TTC549 (cell line): ENCODE data around the gene INKA1.
"Not testable (repeated sequence)": the region's sequence is repeated elsewhere in the genome, so short reads cannot be mapped to it uniquely, and the experiment has no call there.

Experiments
- FAIRE-seq: peaks from 2 replicates; lab custom pipeline; 2012; peaks lifted over from hg19 to GRCh38; lab: Jason Lieb, UNC

The INKA1 gene

DNA sequence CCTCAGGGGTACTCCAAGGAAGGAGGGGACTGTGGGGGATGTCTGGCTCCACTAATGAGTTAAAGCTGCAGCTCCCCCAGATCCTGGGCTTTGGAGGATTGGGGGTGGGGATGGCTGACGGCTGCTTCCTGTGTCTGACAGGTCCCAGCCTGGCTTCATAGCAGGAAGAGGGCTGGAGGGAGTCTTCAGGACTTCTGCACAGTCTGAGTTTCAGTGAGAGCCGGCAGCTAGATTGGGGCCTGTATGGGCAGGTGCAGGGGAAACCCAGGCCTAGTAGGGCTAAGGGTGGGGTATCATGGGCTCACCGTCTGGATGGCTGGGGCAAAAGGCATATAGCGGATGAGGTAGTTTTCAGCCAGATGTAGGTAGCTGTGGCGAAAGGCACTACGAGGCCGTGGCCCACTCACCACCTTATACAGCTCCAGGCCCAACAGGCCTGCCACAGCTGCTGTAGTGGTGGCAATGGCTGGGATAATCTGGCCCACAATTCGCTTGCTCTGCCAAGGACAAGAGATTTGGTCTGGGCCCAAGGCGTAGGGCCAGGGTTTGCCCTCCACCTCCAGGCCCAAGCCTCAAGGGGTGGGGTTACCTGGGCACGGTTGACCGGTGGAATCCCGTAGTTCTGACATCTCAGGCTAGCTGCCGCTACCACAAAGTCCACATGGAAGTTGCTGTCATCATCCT, 4.5 kb downstream of the INKA1 start:
- no peak for FAIRE-seq

DNA sequence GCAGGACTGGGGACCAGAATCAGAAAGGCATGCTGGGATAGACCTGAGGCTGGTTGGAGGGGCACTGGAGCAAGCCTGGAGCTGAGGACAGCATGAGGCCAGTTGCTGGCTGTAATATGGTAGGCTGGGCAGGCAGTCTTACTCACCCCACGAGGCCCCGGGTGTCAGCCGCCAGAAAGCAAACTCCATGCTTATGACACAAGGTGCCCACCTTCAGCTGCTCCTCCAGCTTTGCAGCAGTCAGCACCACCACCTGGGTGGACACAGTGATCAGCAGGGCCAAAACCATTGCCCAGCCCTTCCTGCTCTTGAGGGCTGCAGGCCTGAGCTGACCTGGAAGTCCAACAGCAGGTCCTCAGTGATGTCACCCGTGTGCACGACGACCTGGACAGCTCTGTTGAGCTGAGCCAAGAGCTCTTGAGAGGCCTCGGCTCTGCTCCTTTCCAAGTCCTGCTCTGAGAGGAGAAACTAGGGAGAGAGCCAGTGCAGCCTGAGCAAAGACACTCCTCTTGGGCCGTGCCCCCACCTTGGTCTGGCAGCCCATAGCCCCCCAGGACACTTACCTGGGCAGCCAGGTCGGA, 9.9 kb downstream of the INKA1 start:
- FAIRE-seq = no peak

DNA sequence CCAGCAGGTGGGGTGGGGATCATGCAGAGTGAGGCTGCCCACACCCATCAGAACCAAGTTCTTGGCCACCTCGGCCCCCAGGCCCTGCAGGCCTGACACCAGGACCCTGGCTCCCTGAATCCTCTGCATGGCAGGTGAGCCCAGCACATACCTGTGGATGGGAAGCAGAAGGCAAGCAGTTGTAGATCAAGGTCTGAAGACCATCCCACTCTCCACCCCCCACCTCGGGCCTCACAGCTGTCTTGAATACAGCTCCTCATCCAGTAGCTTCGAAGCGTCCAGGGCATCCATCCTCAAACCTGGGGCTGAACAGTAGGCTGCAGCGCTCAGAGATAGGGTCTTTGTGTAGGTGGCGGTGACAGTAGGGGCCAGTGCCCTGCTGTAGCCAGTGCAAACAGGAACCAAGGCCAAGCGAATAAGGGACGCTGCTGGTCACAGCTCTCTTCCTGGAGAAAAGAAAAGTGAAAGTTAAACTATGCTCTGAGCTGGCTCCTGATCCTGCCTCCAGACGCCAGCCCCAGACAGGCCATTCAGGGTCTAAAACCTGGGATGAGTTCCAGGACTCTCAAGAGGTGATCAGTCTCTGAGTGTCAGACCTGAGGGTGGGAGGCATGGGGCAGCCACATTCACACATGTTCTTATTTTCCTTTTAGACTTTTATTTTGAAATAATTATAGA, 10.6 kb downstream of the INKA1 start, which contains the start of gene UBA7:
Gene UBA7, minus strand, starts transcription at position 457 of the 678 bp plus-strand sequence. Its CDS starts 166 bp downstream, at position 291.
- FAIRE-seq = no peak

DNA sequence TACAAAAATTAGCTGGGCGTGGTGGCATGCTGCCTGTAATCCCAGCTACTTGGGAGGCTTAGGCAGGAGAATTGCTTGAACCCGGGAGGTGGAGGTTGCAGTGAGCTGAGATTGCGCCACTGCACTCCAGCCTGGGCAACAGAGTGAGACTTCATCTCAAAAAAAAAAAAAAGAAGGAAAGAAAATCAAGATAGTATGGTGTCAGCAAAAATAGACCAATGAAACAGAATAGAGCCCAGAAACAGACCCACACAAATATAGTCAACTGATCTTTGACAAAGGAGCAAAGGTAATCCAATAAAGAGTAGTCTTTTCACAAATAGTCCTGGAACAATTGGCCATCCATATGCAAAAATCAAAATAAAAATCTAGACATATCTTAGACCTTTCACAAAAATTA, 20.1 kb downstream of the INKA1 start:
- FAIRE-seq = not testable (repeated sequence)

DNA sequence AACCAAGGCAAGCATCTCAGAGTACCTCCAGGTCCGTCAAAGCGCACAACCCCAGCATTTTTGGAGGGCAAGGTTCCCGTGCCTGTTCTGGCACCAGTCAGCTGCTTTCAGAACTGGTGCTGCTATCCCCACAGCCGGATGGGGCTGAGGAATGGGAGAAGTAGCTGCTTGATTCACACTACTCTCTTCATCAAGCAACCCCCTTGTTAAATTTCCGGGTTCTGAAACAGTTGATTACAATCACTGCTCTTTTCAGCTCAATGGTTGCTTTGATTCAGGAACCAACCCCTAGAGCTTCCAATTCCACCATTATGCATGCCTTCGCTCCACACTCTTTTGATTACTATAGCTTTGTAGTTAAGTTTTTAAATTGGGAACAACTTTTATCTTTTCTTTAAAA, 23.0 kb downstream of the INKA1 start:
- FAIRE-seq = no peak

DNA sequence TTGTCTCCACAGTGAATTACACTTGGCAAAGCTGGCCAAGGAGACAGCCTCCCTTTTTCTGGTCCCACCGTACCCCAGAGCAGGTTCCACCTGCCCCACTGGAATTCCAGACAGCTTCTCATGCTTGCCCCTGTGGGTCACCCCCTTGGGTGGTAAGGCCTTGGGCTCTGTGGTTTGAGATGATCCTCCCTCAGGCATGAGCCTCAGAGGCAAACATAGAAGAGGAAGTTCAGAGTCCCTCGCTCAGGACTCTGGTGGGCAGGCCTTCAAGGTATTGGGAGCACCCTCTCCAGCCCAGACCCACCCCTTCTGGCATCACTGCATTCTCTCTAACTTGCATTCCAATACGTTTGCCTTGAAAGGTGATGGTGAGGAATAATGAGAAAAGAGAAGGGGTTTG, 28.3 kb downstream of the INKA1 start:
- FAIRE-seq = no peak

DNA sequence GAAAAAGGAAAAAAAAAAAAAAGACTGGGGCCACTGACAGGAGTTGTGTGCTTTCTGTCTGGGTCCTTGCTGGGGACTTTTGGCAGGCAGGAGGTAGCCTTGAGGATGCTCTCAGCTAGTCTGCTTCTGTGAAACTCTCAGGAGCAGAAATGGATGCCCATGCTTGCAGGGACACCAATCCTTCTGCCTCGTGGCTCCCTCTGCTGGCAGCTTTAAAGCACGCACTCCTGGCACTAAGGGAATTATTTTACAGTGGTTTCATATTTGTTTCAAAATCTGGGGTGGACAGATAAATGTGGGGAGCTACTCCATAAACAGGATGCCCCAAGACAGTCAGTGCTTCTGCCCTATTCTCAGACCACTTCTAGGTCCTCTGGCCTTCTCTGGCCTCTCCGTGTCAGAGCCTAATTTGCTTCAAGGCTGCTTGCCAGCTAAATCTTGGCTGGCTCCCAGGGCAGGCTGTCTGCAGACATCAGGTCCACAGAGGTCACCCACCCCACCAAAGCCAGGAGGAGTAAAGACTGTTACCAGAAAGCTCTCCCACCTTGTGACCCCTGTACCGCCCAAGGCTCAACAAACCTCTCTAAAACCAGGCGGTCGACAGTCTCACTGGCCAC, 36.2 kb downstream of the INKA1 start:
- FAIRE-seq = no peak

DNA sequence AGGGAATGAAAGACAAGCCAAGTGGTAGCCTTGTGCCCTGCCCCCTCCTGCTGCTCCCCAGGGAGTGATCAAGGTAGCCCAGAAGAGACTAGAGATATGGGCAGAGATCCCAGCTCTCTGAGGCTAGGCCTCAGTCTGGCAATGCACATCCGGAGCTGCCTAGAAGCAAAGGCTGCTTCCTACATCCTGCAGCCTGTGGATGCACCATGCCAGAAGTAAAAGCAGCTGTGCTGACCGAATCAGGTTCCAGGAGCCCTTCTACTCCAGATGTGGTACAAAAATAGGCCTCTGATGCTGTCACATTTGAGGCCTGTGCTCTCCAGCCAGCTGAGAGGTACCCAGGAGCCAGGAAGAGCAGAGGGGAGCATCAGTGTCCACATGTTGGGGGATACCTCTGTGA, 37.3 kb downstream of the INKA1 start:
- FAIRE-seq = no peak

DNA sequence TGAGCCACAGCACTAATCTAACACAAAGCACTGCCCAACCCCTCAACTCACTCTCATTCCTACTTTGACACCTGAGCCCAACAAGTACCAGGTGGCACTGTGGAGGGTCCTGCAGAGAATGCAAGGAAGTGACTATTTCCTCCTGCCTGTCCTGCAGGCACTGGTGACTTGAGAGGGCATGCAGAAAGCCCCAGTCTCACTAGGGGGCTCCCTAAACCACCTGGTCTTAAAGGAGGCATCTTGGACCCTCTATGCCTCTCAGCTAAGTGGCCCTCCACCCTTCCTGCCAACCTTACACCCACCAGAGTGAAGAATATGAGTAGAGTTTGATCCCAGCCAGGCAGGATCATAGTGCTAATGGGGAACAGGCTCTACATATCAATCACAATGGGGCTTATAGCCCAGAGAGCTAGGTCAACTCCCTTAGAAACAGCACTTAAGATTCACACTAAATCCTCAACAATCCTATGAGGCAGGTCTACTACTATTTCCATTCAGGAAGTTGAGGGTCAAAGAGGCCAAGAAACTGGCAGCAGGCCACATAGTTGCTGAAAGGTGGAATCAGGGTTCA, 38.1 kb downstream of the INKA1 start:
- FAIRE-seq = no peak

DNA sequence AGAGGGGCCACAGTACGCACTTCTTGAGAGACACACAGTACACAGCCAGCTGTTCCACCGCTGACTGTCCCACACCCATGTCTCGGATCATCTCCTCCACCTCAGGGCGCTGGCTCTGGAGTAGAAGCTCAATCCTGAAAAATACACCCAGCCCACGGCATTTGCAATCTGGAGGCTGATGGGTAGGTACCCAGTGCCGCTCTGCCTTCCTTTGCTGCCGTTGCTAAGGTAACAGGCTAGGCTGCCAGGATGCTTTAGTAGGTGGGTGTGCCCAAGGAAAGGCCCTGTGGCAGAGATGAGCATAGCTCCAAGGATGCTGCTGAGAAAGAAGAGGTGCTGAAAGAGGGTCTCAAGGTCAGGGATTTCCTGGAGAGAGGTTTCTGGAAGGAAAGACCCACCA, 38.7 kb downstream of the INKA1 start:
- FAIRE-seq = no peak

DNA sequence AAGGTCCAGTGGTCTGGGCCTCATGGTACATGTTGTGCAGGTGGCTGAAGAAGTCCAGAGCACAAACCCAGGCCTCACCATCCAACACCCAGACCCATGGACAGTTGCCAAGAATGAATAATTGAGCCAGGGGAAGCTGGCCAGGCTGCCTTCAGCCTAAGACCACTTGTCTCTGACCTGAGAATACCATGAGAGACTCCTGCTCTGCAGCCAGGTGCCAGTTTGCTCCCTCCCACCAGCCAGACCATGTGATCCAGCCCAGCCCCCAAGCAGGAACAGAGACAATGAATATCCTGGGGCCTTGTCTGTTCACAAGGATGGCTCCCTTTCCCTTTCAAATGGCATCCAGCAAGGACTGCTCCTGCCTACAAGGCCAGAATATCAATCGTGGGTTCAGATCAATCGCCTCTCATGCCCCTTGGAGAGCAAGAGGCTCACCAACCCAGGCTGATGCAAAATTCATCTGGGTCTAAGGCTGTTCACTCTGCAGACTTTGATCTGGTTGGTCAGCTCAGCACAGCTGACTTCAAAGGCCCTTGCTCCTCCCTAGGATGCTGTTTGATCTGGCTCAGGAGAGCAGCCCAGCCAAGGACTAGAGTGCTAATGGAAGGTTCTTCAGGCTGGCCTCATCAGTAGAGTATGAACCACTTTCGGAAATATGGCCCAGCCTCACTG, 39.9 kb downstream of the INKA1 start:
- FAIRE-seq = no peak

DNA sequence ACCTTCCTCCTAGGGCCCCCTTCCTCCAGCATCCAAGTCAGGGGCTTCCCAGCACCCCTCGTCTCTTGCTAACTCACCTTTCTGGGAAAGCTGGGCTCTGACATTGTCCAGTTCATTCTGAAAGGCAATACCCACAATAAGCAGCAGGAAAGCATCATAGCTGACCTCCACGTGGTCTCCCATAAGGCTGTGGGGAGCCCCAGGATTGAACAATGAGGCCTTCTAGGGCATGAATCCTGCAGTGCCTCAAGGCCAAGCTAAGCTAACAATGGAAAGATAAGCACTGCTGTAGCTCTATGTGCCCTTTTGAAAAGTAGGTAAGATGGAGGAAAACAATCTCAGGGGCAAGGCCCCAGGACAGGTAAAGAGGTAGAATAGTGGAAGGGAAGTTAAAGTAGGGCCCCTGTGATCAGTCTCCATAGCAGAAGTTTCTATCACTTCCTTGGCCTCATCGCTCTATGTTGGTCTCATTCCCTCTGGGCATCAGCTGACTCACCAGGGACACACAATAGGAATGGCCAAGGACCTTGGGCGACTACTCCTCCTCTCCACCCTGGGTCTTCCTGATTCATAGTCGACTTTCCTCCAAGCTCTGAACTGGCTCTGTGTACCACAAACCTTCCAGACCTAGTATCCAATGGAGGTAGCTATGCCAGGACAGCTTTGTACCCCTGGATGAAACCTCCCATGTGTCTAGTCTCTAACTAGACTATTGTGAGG, 41.6 kb downstream of the INKA1 start:
- FAIRE-seq = no peak

DNA sequence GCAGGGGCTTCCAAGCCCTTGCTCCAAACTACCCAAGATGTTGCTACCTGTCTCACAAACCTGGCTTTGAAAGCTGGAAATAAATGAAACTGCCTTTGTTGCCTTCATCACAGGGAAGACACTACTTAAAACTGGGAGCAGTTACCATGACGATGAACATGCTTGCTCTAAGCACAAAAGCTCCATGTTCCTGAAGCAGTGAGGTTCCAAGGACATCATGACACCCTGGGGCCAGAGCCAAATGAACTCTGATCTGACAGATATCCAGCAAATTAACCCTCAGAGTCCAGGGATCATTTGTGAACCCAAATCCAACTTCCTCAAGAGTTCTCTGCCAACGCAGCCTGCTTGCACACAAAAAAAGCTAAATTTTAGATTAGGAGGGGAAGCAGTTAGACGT, 42.6 kb downstream of the INKA1 start:
- FAIRE-seq = no peak
